HCT116 (cell line): ENCODE results near the gene CNN2. TPM values are rescaled to one million over a fixed set of nuclear protein-coding genes. Genes with fewer than 3 reads are reported as not detected.

Experiments used
- ATAC-seq: fragments of 200-7000 bp; cut with Tn5 transposase; 2 replicates; pipeline ENCODE4 v1.9.1; 2020; ENCODE audit warnings: mild to moderate bottlenecking, moderate library complexity
- BruUV-seq: library from RNA; stranded (reverse); fragments of 400-500 nt; replicated peaks from 2 replicates; lab custom pipeline; 2021; lab: Mats Ljungman, UMichigan
- CTCF ChIA-PET: fragments of 300-600 bp; sonication (Branson Sonifier 250); formaldehyde crosslinking; loops from one replicate; lab custom pipeline; 2021; ENCODE audit warnings: antibody characterized with exemption; lab: Charles Lee
- POLR2A ChIA-PET: fragments of 300-600, 350-600 bp; sonication (Branson Sonifier 250); formaldehyde crosslinking; loops from one replicate; lab custom pipeline; 2021; ENCODE audit warnings: antibody characterized with exemption; lab: Charles Lee
- RAD21 ChIA-PET, 2 experiments: fragments of 300-600 bp; sonication (Branson Sonifier 250); formaldehyde crosslinking; loops; one replicate each; lab custom pipeline; 2023; ENCODE audit warnings: low total read pairs in 2 of 2; ENCODE audit not compliant: uncharacterized antibody in 2 of 2, unreplicated experiment in 2 of 2, low non-redundant PET in 1 of 2; lab: Charles Lee
- DNase-seq: peaks from one replicate; pipeline ENCODE4 v3.0.0-alpha.2; 2010; ENCODE audit warnings: low read depth, low spot score
- H2AFZ ChIP-seq: fragments of 200-600 bp; shearing (Covaris generic), sonication (generic); 2 replicates; pipeline ENCODE4 v1.6.1; 2017; ENCODE audit warnings: low read depth, mixed run types, mixed read lengths, antibody characterized with exemption, low read length; ENCODE audit not compliant: poor library complexity, severe bottlenecking
- H3K27ac ChIP-seq: 2 replicates; pipeline ENCODE4 v1.5.1; 2012; ENCODE audit warnings: low read depth, low read length
- H3K27me3 ChIP-seq: fragments of 200-600 bp; sonication (generic); 2 replicates; pipeline ENCODE4 v1.6.1; 2016; ENCODE audit warnings: mixed run types, low read length, mixed read lengths; ENCODE audit not compliant: insufficient read depth
- H3K36me3 ChIP-seq, 2 experiments: fragments of 200-500 bp in 1 of 2; fragments of 200-600 bp in 1 of 2; sonication (Bioruptor generic) in 1 of 2; sonication (generic) in 1 of 2; 2 replicates each; pipeline versions ENCODE4 v1.5.1 to v1.6.1; 2014 to 2016; ENCODE audit warnings: low read length in 2 of 2, inconsistent platforms in 1 of 2, mixed read lengths in 1 of 2, mixed run types in 1 of 2; ENCODE audit not compliant: insufficient read depth in 2 of 2, control insufficient read depth in 1 of 2
- H3K4me1 ChIP-seq, 2 experiments: fragments of 200-600 bp in 1 of 2; sonication (generic) in 1 of 2; 2 replicates each; pipeline versions ENCODE4 v1.5.1 to v1.6.1; 2012 to 2017; ENCODE audit warnings: low read length in 2 of 2, inconsistent platforms in 1 of 2, mild to moderate bottlenecking in 1 of 2, mixed read lengths in 1 of 2, mixed run types in 1 of 2, moderate library complexity in 1 of 2; ENCODE audit not compliant: insufficient read depth in 2 of 2, control insufficient read depth in 1 of 2
- H3K4me2 ChIP-seq: fragments of 200-600 bp; sonication (generic); 2 replicates; pipeline ENCODE4 v1.6.1; 2017; ENCODE audit warnings: mixed run types, low read length, mixed read lengths
- H3K4me3 ChIP-seq, 2 experiments: fragments of 200-600 bp in 1 of 2; sonication (generic) in 1 of 2; replicated peaks in 1 of 2; 2 replicates each; pipeline ENCODE4 v1.5.1; 2011 to 2016; ENCODE audit warnings: low read length in 2 of 2, control low read depth in 1 of 2, low read depth in 1 of 2, mild to moderate bottlenecking in 1 of 2, mixed read lengths in 1 of 2, mixed run types in 1 of 2
- H3K79me2 ChIP-seq: fragments of 200-600 bp; sonication (generic); 2 replicates; pipeline ENCODE4 v1.6.1; 2017; ENCODE audit warnings: mild to moderate bottlenecking, mixed run types, low read length, moderate library complexity, mixed read lengths; ENCODE audit not compliant: insufficient read depth
- H3K9ac ChIP-seq: fragments of 200-600 bp; sonication (generic); 2 replicates; pipeline ENCODE4 v1.6.1; 2016; ENCODE audit warnings: low read length, mixed read lengths
- H3K9me2 ChIP-seq: fragments of 200-600 bp; sonication (generic), shearing (Covaris generic); 2 replicates; pipeline ENCODE4 v1.6.1; 2017; ENCODE audit warnings: mixed run types, mild to moderate bottlenecking, moderate library complexity; ENCODE audit not compliant: insufficient read depth
- H3K9me3 ChIP-seq, 2 experiments: fragments of 200-500 bp in 1 of 2; fragments of 200-600 bp in 1 of 2; sonication (Bioruptor generic) in 1 of 2; sonication (generic) in 1 of 2; 2 replicates each; pipeline ENCODE4 v1.6.1; 2014 to 2017; ENCODE audit warnings: low read length in 2 of 2, mixed read lengths in 2 of 2, inconsistent platforms in 1 of 2, low read depth in 1 of 2, mild to moderate bottlenecking in 1 of 2, mixed run types in 1 of 2, moderate library complexity in 1 of 2; ENCODE audit not compliant: control insufficient read depth in 1 of 2, insufficient read depth in 1 of 2
- H4K20me1 ChIP-seq: fragments of 200-600 bp; sonication (generic), shearing (Covaris generic); 2 replicates; pipeline ENCODE4 v1.6.1; 2017; ENCODE audit warnings: mixed run types, mild to moderate bottlenecking, moderate library complexity; ENCODE audit not compliant: insufficient read depth
- CEBPB ChIP-seq: IDR thresholded peaks from 2 replicates; pipeline ENCODE4 v1.6.1; 2012; ENCODE audit warnings: low read depth
- CTCF ChIP-seq, 3 experiments: fragments of 200-600 bp in 1 of 3; sonication (generic) in 1 of 3; IDR thresholded peaks in 2 of 3; conservative IDR thresholded peaks in 1 of 3; 2 replicates each; pipeline ENCODE4 v1.5.1; 2012 to 2017; ENCODE audit warnings: low read depth in 2 of 3, low read length in 2 of 3, antibody characterized with exemption in 1 of 3, borderline replicate concordance in 1 of 3, control low read depth in 1 of 3, mild to moderate bottlenecking in 1 of 3, mixed read lengths in 1 of 3, mixed run types in 1 of 3, moderate library complexity in 1 of 3; ENCODE audit not compliant: insufficient read depth in 1 of 3
- ZBTB33 ChIP-seq: IDR thresholded peaks from 2 replicates; pipeline ENCODE4 v1.6.1; 2011; ENCODE audit warnings: mild to moderate bottlenecking, low read length, moderate library complexity; ENCODE audit not compliant: insufficient replicate concordance; ENCODE audit errors: extremely low read depth
- intact Hi-C: fragments of 100-400 bp; cut with micrococcal nuclease; formaldehyde crosslinking; loops from 2 replicates; pipeline ENCODE4 v1.10.0; 2022
- total RNA-seq: library from RNA; stranded (reverse); gene quantifications from one replicate; pipeline ENCODE4 v1.2.1, GENCODE V29; 2021; ENCODE audit not compliant: unreplicated experiment

The CNN2 gene
- total RNA-seq, 1 experiment from 2014 or later, result 212 TPM

- TF ChIP-seq ZBTB33, result no peak
Observed at GRCh38 chr19:999379-999719, 27.1 kb upstream of the CNN2 start (continued).

- Histone ChIP-seq H3K79me2 (no peaks in the 10 kb centered on the region), H3K27ac (no peak within 1 kb of the TSS; the same call in 1 of the 2 replicates), H3K27me3 (no peaks in the 10 kb centered on the region)
- intact Hi-C loops, result no loop called here
- CTCF ChIA-PET, result no interaction called here
- TF ChIP-seq CTCF (IDR thresholded peaks at IDR 0.05 in 2 of 3, conservative IDR thresholded peaks at IDR 0.05 in 1 of 3; ENCODE audit: borderline replicate concordance in 1 of 3, insufficient read depth in 1 of 3, low read depth in 2 of 3, low read length in 2 of 3) (peak; percentile 58 to 77 (median 76)), CEBPB (no peak)
- TF ChIP-seq, all 23 proteins: peak for 1
- no TSS peak for BruUV-seq
- ChIA-PET POLR2A (no interaction called here), RAD21 (no interaction called here)
- peak; percentile 72 for ATAC-seq
- H3K4me1 ChIP-seq, result peaks cover 10 to 27% of the 10 kb centered on the region in 2 experiments
- H3K4me3 ChIP-seq, result no peak within 1 kb of the TSS
- H3K9me2 ChIP-seq, result no peaks in the 10 kb centered on the region
- H3K4me2 ChIP-seq, result peak within 1 kb of the TSS; percentile 60
- no peaks in the 10 kb centered on the region for H3K36me3 ChIP-seq
- H2AFZ ChIP-seq, result no peak within 1 kb of the TSS
- H3K9me3 ChIP-seq, result no peaks in the 10 kb centered on the region
- no peak within 1 kb of the TSS for H3K9ac ChIP-seq
- peak; percentile 41 for DNase-seq
- H4K20me1 ChIP-seq, result no peaks in the 10 kb centered on the region
Observed at GRCh38 chr19:1000095-1000494, 26.3 kb upstream of the CNN2 start, which contains the start of gene GRIN3B. Gene GRIN3B, plus strand, starts transcription at chr19:1000419. Its CDS starts 19 bp downstream, at chr19:1000438.
